OCI-LY7 (cell line): ENCODE measurements around the gene SLC30A7.

Experiments
- CTCF ChIP-seq: fragments of 200-600 bp; sonication (generic); conservative IDR thresholded peaks from 2 replicates; pipeline ENCODE4 v1.5.1; 2014; ENCODE audit warnings: mild to moderate bottlenecking, antibody characterized with exemption, low read length, moderate library complexity, mixed read lengths
- EZH2phosphoT487 ChIP-seq: fragments of 200-600 bp; sonication (generic); IDR thresholded peaks from 2 replicates; pipeline ENCODE4 v1.6.1; 2018; ENCODE audit warnings: low read depth, borderline replicate concordance, mild to moderate bottlenecking, mixed run types, antibody characterized with exemption, low read length, moderate library complexity, mixed read lengths

GRCh38 chr1:100902365-100902764 is 6.5 kb downstream of the SLC30A7 start:
- no peak for TF ChIP-seq CTCF
- no peak for TF ChIP-seq EZH2phosphoT487
